Ureter (tissue), 1 donor: Measurements from ENCODE around the gene TNRC6A. TPM values are rescaled to one million over a fixed set of nuclear protein-coding genes. Genes with fewer than 3 reads are reported as not detected.
"Not testable (repeated sequence)": the region's sequence is repeated elsewhere in the genome, so short reads cannot be mapped to it uniquely, and the experiment has no call there.

Source experiments
- DNase-seq: peaks from one replicate; pipeline ENCODE4 v3.0.0-alpha.2; 2020; ENCODE audit warnings: low spot score
- total RNA-seq: library from RNA; stranded (reverse); gene quantifications from one replicate; pipeline ENCODE4 v1.2.4, GENCODE V29; 2023
- donor health status: DM: yes; HTN: yes; CAD: no.

TNRC6A gene
- total RNA-seq, 1 donor from 2014 or later, result 109 TPM

GRCh38 chr16:24758373-24758772 lies 28.9 kb downstream of the TNRC6A start:
- DNase-seq, result no peak

GRCh38 chr16:24759006-24759405 lies 29.6 kb downstream of the TNRC6A start:
- DNase-seq, result no peak

- DNase-seq, result no peak
These were observed 32.1 kb downstream of the TNRC6A start for GRCh38 chr16:24761526-24761925.

GRCh38 chr16:24764916-24765315 lies 35.5 kb downstream of the TNRC6A start:
- no peak for DNase-seq

- no peak for DNase-seq
These were observed 36.6 kb downstream of the TNRC6A start for GRCh38 chr16:24766057-24766456.

DNA sequence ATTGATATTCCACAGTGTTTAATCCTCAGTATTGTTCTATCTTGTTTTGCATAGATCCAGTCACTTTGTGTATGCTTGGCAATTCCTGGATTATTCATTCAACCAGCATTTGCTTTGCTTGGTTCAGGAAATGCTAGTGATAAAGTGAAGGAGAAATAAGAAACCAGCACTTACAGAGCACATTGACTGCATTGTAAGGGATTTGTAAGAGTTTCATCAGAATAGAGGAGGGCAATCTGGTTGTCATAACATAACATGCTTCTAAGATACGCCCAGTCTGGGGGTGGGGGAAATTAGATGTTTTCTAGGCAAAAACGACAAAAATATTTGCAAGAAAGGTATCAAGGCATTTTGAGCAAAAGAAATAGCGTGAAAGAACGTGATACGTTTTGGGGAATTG lies 40.4 kb downstream of the TNRC6A start:
- no peak for DNase-seq

DNA sequence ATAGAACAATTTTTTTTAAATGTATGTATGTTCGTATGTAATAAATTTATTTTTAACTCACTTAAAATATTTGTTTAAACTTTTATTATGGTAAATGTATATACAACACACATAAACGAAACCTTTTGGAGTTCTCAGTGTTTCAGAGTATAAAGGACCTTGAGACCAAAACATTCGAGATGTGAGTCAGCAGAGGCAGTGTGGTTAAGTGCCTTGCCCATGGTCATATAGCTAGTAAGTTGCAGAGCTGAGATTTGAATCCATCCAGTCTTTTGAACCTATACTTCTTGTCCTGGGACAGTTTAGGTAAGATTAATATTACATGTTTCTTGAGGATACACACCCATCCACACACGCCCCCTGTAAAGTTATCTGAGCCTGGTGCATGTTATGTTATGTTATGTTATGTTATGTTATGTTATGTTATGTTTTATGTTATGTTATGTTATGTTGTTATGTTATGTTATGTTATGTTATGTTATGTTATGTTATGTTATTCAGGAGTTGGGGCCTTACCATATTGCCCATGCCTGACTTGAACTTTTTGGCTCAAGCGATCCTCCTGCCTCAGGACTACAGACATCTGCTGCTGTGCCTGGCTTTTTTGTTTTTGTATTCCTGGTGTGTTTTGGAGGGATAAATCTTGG lies 41.8 kb downstream of the TNRC6A start:
- DNase-seq, result no peak

- no peak for DNase-seq
These were observed 42.3 kb downstream of the TNRC6A start for GRCh38 chr16:24771779-24772157.

- DNase-seq, result no peak
These were observed 44.4 kb downstream of the TNRC6A start for GRCh38 chr16:24773771-24774427.

DNA sequence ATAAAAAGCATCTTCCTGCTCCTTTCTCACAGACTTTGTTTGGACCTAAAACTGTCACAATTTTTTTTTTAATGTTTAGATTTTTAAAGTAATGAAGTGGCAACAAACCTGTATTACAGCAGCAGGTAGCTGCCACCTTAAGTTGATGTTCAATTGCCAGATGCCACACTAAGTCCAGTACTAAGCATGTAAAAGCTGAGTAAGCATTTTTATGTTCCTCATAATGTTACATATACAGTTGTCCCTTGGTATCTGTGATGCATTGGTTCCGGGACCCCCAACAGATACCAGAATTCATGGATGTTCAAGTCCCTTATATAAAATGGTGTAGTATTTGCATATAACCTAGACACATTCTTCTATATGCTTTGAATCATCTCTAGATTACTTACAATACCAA lies 45.1 kb downstream of the TNRC6A start:
- DNase-seq, result no peak

- no peak for DNase-seq
These were observed 46.0 kb downstream of the TNRC6A start for GRCh38 chr16:24775455-24775854.

GRCh38 chr16:24776501-24777220 lies 47.2 kb downstream of the TNRC6A start:
- DNase-seq, result no peak

- no peak for DNase-seq
These were observed 49.2 kb downstream of the TNRC6A start for GRCh38 chr16:24778671-24779070.

DNA sequence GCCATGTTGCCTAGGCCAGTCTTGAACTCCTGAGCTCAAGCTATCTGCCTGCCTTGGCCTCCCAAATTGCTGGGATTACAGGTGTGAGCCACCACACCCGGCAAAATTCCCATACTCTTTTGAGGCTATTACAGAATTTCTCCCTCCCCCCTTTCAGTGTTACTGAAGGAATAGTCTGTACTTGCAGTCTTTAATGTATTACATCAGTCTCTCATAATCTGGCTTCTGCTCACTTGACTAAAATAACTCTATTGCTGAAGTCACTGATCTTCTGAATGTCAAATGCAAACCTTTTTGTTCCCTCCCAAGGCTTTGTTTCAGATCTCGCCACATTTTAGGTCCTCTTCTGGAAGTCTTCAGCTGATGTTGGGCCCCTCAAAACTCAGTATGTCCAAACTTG lies 51.8 kb downstream of the TNRC6A start:
- no peak for DNase-seq

DNA sequence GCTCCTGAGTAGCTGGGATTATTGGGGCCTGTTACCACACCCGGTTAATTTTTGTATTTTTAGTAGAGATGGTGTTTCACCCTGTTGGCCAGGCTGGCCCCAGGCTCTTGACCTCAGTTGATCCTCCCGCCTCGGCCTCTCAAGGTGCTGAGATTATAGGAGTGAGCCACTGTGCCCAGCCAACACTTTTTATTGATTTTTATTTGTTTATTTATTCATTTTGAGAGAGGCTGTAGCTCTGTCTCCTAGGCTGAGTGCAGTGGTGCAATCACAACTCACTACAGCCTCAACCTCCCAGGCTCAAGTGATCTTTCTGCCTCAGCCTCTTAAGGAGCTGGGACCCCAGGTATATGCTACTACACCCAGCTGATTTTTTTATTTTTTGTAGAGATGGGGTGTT lies 54.7 kb downstream of the TNRC6A start:
- no peak for DNase-seq

GRCh38 chr16:24789881-24790280 lies 60.4 kb downstream of the TNRC6A start:
- no peak for DNase-seq

DNA sequence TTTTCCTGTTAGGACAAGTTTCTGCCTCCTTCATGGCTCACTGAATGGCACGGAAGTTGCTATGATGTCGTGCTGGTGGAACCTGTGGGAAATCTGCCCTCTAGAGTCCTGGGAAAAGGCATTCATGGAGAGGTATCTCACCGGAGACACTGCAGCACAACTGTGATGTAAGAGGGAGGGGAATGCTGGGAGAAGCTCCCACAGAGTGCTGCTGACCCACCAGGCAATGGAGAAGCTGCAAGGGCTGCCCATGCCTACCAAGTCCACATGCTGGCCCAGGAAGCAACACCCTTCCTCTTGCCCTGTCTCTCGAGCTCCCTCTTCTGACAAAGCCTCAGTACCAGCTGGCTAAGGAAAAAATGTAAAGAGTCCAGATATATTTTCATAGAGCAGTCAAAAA lies 71.1 kb downstream of the TNRC6A start:
- DNase-seq, result no peak

- DNase-seq, result no peak
These were observed 72.4 kb downstream of the TNRC6A start for GRCh38 chr16:24801761-24802302.

DNA sequence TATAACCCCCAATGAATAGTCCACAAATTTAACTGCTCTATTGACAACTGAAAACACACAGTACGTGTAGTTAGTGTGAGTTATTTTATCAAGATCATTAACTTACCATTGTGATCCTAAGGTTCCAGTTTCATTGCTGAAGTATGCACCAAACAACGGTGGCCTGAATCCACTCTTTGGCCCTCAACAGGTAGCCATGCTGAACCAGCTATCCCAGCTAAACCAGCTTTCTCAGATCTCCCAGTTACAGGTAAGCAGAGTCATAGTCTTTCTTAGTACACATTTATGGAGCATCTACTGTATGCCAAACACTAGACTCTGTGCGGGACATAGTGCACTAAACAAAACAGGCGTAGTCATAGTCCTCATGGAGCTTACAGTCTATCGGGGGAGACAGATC lies 76.0 kb downstream of the TNRC6A start:
- no peak for DNase-seq

GRCh38 chr16:24807301-24807700 lies 77.8 kb downstream of the TNRC6A start:
- DNase-seq, result no peak

GRCh38 chr16:24810951-24811843 lies 81.7 kb downstream of the TNRC6A start:
- DNase-seq, result no peak

DNA sequence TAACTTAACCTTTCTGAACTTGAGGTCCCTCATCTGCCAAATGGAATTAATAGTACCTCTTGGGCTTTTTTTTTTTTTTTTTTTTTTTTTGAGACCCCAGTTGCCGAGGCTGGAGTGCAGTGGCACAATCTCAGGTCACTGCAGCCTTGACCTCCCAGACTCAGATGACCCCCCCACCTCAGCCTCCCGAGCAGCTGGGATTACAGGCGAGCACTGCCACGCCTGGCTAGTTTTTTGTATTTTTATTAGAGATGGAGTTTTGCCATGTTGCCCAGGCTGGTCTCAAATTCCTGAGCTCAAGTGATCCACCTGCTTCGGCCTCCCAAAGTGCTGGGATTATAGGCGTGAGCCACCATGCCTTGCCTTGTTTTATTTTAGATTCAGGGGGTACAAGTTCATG lies 83.4 kb downstream of the TNRC6A start:
- DNase-seq, result not testable (repeated sequence)
